ENCODE data around the gene ZFR2.

DNA sequence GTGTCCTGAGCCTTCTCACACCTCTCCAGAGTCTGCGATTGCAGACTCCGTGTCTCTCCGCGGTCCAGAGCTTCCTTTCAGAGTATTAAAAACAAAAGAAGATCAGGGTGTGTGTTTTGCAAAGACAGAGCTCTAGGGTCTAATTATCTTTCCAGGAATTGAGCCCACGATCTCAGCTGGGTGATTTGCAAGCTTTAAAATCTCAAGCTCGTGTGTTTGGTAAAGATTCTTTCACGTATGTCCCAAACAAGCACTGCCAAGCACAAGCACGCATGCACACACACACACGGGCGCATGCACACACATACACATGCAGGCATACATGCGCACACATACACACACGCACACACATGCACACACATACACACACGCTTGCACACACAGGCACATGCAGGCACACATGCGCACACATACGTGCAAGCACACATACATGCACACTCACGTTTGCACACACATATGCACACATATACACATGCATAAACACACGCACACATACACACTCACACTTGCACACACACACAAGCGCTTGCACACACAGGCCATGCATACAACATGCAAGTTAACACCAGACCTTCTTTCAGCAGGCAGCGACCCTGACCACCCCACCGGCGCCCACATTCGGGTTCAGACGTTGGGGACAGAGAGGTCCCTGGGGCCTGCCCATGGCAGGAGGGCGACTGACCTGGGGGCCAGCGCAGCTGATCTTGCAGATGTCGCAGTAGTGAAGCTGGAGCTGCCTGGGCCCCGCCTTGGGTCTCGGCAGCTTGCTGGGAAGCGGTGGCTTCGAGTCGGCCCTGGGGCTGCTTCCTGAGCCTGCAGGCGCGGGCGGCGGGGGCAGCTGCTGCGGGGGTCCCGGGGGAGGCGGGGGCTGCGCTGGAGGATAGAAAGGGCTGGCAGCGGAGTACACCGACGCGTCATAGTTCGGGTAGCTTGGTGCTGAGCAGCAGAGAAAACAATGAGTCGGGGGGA, 37.9 kb downstream of the ZFR2 start:
- TF ChIP-seq, protein P1, sequence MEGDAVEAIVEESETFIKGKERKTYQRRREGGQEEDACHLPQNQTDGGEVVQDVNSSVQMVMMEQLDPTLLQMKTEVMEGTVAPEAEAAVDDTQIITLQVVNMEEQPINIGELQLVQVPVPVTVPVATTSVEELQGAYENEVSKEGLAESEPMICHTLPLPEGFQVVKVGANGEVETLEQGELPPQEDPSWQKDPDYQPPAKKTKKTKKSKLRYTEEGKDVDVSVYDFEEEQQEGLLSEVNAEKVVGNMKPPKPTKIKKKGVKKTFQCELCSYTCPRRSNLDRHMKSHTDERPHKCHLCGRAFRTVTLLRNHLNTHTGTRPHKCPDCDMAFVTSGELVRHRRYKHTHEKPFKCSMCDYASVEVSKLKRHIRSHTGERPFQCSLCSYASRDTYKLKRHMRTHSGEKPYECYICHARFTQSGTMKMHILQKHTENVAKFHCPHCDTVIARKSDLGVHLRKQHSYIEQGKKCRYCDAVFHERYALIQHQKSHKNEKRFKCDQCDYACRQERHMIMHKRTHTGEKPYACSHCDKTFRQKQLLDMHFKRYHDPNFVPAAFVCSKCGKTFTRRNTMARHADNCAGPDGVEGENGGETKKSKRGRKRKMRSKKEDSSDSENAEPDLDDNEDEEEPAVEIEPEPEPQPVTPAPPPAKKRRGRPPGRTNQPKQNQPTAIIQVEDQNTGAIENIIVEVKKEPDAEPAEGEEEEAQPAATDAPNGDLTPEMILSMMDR (IDR thresholded peaks at IDR 0.05; ENCODE audit: low read length): no peak
- no peak for TF ChIP-seq EZH2 (IDR thresholded peaks at IDR 0.05; ENCODE audit: borderline replicate concordance, low read length)

All from OCI-LY1 (cell line).